ENCODE results near the gene CCT8L2.
"Not testable (repeated sequence)": the region's sequence is repeated elsewhere in the genome, so short reads cannot be mapped to it uniquely, and the experiment has no call there.

CCT8L2 gene

GRCh38 chr22:16592710-16593109 is at the start of gene CCT8L2:
CCT8L2 (minus strand) TSS chr22:16592810; CDS start chr22:16592550, 260 bp downstream.
- not testable (repeated sequence) for H3K9me3 ChIP-seq (ENCODE audit: control insufficient read depth, insufficient read depth, low read length); H3K9ac ChIP-seq (ENCODE audit: low read depth, low read length); H3K4me1 ChIP-seq (ENCODE audit: insufficient read depth, low read length); H3K36me3 ChIP-seq (ENCODE audit: insufficient read depth, low read length)

GRCh38 chr22:16635442-16635841 is 42.8 kb upstream of the CCT8L2 start:
- not testable (repeated sequence) for H3K4me1 ChIP-seq (ENCODE audit: insufficient read depth, low read length)

GRCh38 chr22:16634092-16634491 is 41.5 kb upstream of the CCT8L2 start:
- H3K9me3 ChIP-seq (ENCODE audit: control insufficient read depth, insufficient read depth, low read length); H3K9ac ChIP-seq (ENCODE audit: low read depth, low read length); H3K4me1 ChIP-seq (ENCODE audit: insufficient read depth, low read length); H3K36me3 ChIP-seq (ENCODE audit: insufficient read depth, low read length): not testable (repeated sequence)

More at GRCh38 chr22:16635442-16635841, 42.8 kb upstream of the CCT8L2 start:
- not testable (repeated sequence) for H3K9ac ChIP-seq (ENCODE audit: low read depth, low read length); H3K36me3 ChIP-seq (ENCODE audit: insufficient read depth, low read length); H3K9me3 ChIP-seq (ENCODE audit: control insufficient read depth, insufficient read depth, low read length)

- H3K4me1 ChIP-seq (ENCODE audit: insufficient read depth, low read length); H3K36me3 ChIP-seq (ENCODE audit: insufficient read depth, low read length); H3K9me3 ChIP-seq (ENCODE audit: control insufficient read depth, insufficient read depth, low read length); H3K9ac ChIP-seq (ENCODE audit: low read depth, low read length): not testable (repeated sequence)
These were observed 35.9 kb upstream of the CCT8L2 start for GRCh38 chr22:16628476-16628875.

- not testable (repeated sequence) for H3K9ac ChIP-seq (ENCODE audit: low read depth, low read length); H3K36me3 ChIP-seq (ENCODE audit: insufficient read depth, low read length); H3K9me3 ChIP-seq (ENCODE audit: control insufficient read depth, insufficient read depth, low read length); H3K4me1 ChIP-seq (ENCODE audit: insufficient read depth, low read length)
These were observed 32.4 kb upstream of the CCT8L2 start for GRCh38 chr22:16625018-16625417.

GRCh38 chr22:16623595-16623994 is 31.0 kb upstream of the CCT8L2 start:
- not testable (repeated sequence) for H3K9ac ChIP-seq (ENCODE audit: low read depth, low read length); H3K4me1 ChIP-seq (ENCODE audit: insufficient read depth, low read length); H3K9me3 ChIP-seq (ENCODE audit: control insufficient read depth, insufficient read depth, low read length); H3K36me3 ChIP-seq (ENCODE audit: insufficient read depth, low read length)

- H3K36me3 ChIP-seq (ENCODE audit: insufficient read depth, low read length); H3K4me1 ChIP-seq (ENCODE audit: insufficient read depth, low read length); H3K9ac ChIP-seq (ENCODE audit: low read depth, low read length); H3K9me3 ChIP-seq (ENCODE audit: control insufficient read depth, insufficient read depth, low read length): not testable (repeated sequence)
These were observed 24.9 kb upstream of the CCT8L2 start for GRCh38 chr22:16617516-16617915.

- not testable (repeated sequence) for H3K4me1 ChIP-seq (ENCODE audit: insufficient read depth, low read length); H3K9me3 ChIP-seq (ENCODE audit: control insufficient read depth, insufficient read depth, low read length); H3K36me3 ChIP-seq (ENCODE audit: insufficient read depth, low read length); H3K9ac ChIP-seq (ENCODE audit: low read depth, low read length)
These were observed 23.9 kb upstream of the CCT8L2 start for GRCh38 chr22:16616390-16616938.

- not testable (repeated sequence) for H3K9me3 ChIP-seq (ENCODE audit: control insufficient read depth, insufficient read depth, low read length); H3K9ac ChIP-seq (ENCODE audit: low read depth, low read length); H3K4me1 ChIP-seq (ENCODE audit: insufficient read depth, low read length); H3K36me3 ChIP-seq (ENCODE audit: insufficient read depth, low read length)
These were observed 23.1 kb upstream of the CCT8L2 start for GRCh38 chr22:16615606-16616245.

- Histone ChIP-seq H3K9ac (ENCODE audit: low read depth, low read length) (peak overlapping the region; percentile 42; the same call in 1 of the 2 replicates), H3K36me3 (ENCODE audit: insufficient read depth, low read length) (no peaks in the 10 kb centered on the region), H3K4me1 (ENCODE audit: insufficient read depth, low read length) (no peaks in the 10 kb centered on the region), H3K9me3 (ENCODE audit: control insufficient read depth, insufficient read depth, low read length) (no peaks in the 10 kb centered on the region)
These were observed 17.1 kb upstream of the CCT8L2 start for GRCh38 chr22:16609548-16610261.

- Histone ChIP-seq H3K36me3 (ENCODE audit: insufficient read depth, low read length) (no peaks in the 10 kb centered on the region), H3K4me1 (ENCODE audit: insufficient read depth, low read length) (no peaks in the 10 kb centered on the region), H3K9ac (ENCODE audit: low read depth, low read length) (peak overlapping the region; percentile 42; the same call in 1 of the 2 replicates), H3K9me3 (ENCODE audit: control insufficient read depth, insufficient read depth, low read length) (no peaks in the 10 kb centered on the region)
These were observed 16.3 kb upstream of the CCT8L2 start for GRCh38 chr22:16608931-16609330.

- not testable (repeated sequence) for H3K36me3 ChIP-seq (ENCODE audit: insufficient read depth, low read length); H3K9ac ChIP-seq (ENCODE audit: low read depth, low read length); H3K4me1 ChIP-seq (ENCODE audit: insufficient read depth, low read length); H3K9me3 ChIP-seq (ENCODE audit: control insufficient read depth, insufficient read depth, low read length)
These were observed 11.8 kb upstream of the CCT8L2 start for GRCh38 chr22:16604257-16604998.

- not testable (repeated sequence) for H3K9me3 ChIP-seq (ENCODE audit: control insufficient read depth, insufficient read depth, low read length); H3K9ac ChIP-seq (ENCODE audit: low read depth, low read length); H3K4me1 ChIP-seq (ENCODE audit: insufficient read depth, low read length); H3K36me3 ChIP-seq (ENCODE audit: insufficient read depth, low read length)
These were observed 11.2 kb upstream of the CCT8L2 start for GRCh38 chr22:16603770-16604242.

- Histone ChIP-seq H3K4me1 (ENCODE audit: insufficient read depth, low read length) (no peaks in the 10 kb centered on the region), H3K9me3 (ENCODE audit: control insufficient read depth, insufficient read depth, low read length) (no peaks in the 10 kb centered on the region), H3K9ac (ENCODE audit: low read depth, low read length) (peak overlapping the region; percentile 57; the same call in 1 of the 2 replicates), H3K36me3 (ENCODE audit: insufficient read depth, low read length) (no peaks in the 10 kb centered on the region)
These were observed 10.8 kb upstream of the CCT8L2 start for GRCh38 chr22:16603448-16603768.

Data from ES-I3 (cell line).